CD4-positive, alpha-beta T cell treated with Interleukin-17A for 1 hour (primary cell): ENCODE measurements around the gene PTGS1.
"Not testable (repeated sequence)": the region's sequence is repeated elsewhere in the genome, so short reads cannot be mapped to it uniquely, and the experiment has no call there.

Source experiments
- DNase-seq: peaks from one replicate; pipeline ENCODE4 v3.0.0-alpha.2; 2020

Gene PTGS1

DNA sequence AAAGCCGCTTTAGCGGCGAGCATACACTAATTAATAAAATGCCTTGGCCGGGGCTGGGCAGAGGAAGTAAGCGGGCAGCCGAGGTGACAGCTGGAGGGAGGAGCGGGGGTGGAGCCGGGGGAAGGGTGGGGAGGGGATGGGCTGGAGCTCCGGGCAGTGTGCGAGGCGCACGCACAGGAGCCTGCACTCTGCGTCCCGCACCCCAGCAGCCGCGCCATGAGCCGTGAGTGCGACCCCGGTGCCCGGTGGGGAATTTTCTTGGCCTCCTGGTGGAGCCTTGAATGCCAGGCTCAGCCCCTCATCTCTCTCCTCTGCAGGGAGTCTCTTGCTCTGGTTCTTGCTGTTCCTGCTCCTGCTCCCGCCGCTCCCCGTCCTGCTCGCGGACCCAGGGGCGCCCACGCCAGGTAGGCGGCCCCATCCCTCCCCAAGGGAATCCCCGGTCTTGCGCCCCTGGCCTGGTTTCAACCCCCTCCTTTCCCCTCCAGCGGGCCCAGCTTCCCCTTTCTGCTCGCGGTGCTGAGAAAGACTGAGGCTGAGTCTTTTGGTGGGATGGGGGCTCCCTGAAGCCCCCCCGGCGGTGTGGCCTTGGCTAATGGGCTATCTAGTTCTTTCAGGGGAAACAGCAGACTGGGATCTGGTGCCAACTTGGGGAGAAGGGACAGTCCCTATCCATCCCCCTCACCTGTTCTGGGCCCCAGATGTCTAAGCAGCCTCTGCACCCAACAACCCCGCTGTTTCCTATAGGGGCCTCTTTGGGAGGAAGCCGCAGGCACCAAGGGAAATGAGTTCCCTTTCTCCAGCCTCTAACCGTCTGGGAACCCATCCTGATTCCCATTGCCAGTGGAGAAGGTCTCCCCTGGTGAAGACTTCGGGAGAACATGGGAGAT is at the start of gene PTGS1:
PTGS1 (plus strand) TSS at position 156 of the 887 bp plus-strand sequence; CDS start at position 217, 61 bp downstream.
- peak; percentile 14 for DNase-seq

DNA sequence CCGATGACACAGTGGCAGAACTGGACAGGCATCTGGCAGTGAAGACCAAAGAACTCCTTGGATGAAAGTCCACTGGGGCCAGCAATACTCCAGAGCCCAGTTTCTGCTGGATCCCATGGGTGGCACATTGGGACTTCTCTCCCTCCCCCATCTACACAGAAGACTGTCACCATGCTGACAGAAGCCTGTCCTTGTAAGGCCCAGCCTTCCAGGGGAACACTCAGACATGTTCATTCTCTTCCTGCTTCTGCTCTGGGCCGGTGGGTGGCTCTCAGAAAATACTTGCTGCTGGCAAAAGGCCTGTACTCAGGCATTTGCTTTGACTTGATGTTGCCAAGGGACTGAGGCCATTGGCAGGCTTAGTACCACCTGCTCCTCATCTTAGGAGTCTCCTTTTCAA is 48.3 kb upstream of the PTGS1 start:
- no peak for DNase-seq

DNA sequence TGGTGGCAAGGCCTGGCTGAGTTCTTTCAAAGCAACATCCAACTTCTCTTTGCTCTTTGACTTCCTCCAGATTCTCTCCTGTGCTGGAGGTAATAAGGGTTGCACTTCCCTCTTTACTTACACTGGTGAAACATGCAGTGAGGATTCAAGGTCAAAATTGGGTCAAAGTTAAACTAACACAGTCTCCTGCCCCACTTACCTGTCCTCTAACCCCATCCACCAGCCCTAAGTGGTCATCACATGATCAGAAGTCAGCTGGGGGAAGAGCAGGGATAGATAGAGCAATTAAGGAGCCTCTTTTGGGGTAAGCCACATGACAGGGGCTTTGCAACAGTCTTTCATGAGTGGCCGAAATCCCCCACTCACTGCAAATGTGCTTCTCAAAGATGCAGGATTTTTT is 46.2 kb upstream of the PTGS1 start:
- not testable (repeated sequence) for DNase-seq

DNA sequence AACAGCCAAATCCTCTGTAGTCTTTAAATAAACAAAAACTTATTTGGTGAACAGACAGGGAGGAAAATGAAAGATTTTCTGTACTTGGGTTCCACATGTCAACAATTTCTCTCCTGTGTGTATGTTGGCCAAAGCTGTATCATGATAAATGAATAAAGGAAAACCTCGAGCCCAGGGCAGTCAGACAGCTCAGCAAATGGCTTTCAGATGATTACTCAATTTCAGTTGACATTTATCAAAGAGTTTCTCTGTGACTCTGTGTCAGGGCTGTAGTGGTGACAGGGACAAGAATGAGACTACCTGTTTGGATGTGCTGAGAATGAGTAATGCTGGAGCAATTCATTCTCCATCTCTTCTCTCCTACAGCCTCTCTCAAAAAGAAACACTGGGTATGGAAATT is 45.7 kb upstream of the PTGS1 start:
- no peak for DNase-seq

DNA sequence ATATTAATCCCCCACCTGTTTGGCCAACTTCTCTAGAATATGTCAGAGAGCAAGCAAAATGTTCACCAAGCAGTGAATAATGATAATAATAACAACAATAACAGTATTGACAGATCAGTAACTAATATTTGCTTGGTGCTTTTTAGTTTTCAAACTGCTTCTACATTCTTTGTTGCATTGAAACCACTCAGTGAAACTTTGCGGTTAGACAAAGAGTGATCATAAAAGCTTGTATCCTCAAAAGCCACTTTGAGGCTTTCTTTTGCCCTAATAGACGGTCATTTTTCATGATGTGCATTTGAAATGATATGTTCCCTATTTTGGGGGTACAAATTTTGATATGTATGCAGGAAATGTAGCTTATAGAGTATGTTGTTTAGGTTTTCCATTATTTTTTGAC is 43.6 kb upstream of the PTGS1 start:
- DNase-seq = no peak

DNA sequence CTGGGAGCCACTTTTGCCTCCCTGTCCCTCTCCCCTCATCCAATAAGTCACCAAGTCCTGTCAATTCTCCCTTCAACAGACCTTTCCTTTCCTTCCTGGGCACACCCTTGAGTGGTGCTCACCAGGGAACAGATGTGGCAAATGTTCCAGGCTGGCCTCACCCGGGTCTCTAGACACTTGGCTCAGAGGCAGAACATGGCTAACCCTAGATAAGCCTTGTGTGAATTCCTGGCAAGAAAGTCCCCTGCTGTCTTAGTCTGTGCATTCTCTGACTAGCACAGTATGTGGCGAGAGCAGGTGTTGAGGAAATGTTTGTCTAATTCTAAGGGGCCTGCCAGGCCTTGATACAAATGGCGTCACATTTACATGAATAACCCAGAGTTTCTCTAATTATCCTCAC is 41.2 kb upstream of the PTGS1 start:
- DNase-seq = no peak

DNA sequence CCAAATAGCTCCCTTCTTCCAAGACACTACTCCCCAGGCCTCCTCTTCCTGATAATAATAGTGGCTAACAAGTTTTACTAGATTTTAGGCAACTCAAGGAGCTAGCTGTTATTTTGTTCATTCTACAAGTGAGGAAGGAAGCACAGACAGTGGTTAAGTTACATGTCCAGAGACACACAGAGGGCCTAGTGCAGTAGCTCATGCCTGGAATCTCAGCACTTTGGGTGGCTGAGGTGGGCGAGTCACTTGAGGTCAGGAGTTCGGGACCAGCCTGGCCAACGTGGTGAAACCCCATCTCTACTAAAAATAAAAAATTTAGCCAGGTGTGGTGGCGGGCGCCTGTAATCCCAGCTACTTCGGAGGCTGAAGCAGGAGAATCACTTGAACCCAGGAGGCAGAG is 40.4 kb upstream of the PTGS1 start:
- not testable (repeated sequence) for DNase-seq

DNA sequence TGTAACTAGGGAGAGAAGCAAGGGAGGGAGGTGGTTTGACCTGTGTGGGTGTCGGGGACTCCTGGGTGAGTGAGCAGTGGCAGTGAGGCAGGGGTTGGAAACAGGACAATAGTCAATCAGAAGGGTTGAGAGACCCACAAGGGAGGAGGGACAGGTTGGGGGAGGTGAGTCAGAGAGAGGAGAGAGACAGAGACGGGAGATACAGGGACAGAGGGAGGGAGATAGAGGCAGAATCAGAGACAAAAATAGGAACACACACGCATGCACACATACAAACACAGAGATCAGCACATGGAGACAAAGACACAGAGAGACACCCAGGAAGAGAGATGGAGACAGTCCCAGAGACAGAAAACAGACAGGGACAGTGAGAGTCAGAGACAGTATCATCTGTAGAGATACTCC is 39.3 kb upstream of the PTGS1 start:
- DNase-seq = no peak

DNA sequence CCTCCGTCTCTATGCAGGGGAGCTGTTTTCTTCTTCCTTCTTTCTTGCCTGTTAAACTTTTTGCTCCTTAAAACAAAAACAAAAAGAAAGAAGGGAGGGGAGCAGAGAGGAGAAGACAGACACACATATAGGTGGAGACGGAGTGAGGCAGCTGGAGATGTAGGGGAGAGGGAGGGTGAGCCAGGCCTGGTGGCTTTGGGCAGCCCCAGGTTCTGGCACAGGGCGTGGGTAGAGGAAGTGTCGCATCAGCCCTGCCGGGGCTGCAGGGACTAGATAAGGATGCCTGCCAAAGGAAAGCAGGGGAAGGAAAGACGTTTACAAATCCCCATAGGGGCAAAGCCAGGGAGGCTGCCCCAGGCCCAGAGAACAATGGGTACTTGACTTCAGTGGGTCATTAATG is 38.7 kb upstream of the PTGS1 start:
- no peak for DNase-seq

DNA sequence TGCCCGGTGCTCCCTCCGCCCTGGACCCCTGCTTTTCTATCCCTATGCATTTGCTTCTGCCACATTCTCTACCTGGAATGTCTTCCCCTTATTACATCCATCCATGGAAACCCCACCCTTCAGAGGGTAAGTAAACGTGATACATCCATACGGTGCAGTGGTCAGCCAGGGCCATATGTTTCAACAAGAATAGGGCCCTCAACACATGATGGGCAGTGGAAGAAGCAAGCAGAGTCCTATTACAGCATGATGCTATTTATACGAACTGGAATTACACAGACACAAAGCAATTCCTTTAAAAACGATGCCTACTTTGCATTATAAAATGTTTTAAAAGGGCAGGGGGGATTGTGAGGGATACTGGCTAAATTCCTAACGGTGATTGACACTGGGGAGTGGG is 38.2 kb upstream of the PTGS1 start:
- no peak for DNase-seq

DNA sequence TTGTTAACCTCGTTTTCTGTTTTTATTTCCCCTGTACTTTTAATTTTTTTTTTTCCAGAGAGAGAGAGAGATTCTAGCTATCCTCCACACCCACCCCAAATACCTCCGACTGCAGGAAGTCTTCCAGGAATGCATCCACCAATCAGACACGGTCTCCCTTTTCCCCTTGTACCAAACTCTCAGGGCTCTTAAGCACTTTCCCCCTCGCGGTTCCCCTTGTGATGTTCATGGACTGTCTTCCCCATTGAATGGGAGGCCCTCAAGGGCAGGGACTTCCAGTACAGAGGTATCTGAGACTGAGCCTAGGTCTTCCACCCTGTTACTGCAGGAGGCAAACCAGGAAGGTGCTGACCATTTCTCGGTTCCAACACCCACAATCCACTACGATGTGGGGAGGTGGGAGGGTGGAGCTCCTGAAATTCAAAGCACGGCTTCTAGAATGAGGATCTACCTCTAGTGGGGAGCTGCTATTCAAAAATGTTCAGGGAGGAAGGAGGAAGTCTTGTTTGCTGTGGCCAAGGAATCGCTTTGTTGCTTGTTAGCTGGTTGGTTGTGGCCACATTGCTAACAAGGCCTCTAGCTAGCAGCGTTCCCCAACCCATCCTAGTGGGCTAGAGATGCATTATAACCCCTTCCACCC is 37.5 kb upstream of the PTGS1 start:
- DNase-seq = no peak

DNA sequence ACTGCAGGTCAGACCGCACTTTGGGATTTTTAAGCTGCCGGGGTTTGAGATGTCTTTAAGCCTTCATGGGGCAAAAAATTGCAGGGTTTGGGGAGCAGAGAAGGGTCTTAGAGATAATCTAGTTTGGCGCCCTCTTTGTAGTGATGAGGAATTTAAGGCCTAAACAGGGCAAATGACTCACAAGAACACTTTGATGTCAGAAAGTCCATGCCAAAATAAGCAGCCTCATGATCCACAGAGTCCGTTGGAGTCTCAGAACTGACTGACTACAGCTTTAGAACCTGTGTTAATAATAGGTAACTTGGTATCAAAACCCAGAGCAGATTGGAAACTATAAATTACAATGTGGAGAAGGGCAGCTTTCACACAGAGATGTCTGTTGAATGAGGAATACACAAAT is 35.9 kb upstream of the PTGS1 start:
- DNase-seq = no peak

DNA sequence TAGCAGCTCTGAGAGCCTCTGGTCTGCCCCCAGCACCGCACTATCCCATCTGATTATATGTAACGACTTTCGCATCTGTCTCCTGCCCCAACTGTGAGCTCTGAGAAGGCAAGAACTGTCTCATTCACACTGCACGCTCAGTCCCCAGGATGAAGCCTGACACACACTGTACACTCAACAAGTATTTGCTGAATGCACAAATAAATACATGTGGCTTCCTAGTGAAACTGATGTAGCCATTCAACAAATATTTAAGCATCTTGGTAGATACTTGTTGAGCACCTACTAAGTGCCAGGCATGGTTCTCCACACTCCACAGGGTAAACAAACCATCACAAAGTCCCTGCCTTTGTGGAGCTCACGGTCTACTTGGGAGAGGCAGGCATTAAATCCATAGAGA is 34.6 kb upstream of the PTGS1 start:
- DNase-seq = no peak

DNA sequence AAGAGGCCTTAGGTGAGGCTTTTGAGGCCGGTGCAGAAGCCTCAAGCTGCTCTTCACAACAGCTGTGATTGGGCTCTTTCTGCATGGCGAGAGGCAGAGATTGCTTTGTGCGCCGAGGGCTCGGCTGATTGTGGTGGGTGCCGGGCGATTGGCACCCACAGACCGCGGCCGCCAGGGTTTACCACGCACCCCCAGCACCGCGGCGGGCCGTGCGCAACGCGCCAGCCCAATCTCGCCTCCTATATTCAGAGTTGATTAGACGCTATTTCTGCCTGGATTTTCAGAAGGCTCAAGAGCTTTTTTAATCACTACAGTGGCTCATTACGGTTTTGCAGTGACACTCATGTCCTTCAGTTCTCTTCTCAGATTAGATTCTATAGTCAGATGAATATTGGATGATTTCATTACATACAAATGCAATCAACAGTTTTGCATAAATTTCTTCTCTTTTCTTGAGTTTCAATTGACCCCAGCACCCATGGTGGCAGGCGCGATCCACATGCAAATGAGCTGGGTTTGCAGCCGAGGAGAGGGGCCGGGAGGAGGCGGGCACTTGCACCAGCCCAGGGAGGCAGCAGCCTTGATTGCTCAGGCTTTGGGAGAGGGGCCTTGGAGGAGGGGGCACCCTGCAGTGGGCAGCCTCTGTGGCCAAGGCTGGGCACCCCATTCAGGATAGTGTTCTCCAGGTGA is 33.8 kb upstream of the PTGS1 start:
- DNase-seq = no peak

DNA sequence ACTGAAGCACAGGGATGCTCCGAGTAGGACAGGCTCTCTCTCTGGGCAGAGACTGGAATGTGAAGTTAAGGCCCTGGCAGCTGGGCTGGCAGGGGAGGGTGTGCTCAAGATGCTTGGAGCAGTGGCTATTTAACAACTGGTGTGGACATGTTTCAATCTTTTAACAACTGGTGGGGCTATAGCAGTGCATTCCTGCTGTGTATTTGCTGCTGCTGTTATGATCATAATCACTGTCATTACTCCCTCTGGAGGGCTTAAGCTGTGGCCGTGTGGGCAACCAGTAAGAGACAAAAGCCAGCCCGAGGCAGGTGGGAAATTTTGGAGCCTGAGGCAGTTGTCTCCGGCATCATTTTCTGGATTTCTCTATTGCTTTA is 33.3 kb upstream of the PTGS1 start:
- DNase-seq = no peak

DNA sequence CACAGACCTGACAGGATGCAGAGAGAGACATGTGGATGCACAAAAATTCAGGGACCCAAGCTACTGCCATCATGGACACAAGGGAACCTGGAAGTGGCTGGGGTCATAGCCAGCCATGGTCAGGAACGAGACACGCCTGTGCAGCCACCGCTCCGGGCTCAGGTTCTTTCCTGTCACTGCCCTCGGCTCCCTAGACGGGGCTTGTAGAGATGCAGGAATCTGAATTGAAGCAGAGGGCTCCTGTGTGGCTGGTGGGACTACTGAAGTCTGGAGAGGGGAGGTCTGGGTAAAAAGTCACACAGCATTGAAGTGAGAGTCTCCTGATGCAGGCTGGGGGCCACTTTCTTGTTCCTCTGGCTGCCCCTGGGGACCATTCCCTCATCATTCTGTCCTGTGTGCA is 32.3 kb upstream of the PTGS1 start:
- DNase-seq = no peak

DNA sequence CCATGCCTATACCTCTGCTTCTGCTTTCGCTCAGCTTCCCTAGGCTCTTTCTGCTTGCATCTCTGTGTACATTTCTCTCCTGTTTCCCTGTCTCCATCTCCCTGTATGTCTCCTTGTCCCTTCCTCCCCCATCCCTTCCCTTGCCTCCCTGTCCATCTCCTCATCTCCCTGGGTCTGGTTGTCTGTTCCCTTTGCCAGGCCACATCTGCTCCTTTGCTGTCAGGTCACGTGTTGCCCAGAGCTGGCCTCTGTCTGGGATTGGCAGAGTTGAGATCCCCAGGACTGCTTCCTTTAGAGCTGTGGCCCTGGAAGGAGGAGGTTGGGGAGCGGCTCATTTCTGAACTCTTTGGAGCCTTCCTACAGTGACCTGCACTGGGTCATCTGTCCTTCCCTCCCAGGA is 31.8 kb upstream of the PTGS1 start:
- DNase-seq = no peak

DNA sequence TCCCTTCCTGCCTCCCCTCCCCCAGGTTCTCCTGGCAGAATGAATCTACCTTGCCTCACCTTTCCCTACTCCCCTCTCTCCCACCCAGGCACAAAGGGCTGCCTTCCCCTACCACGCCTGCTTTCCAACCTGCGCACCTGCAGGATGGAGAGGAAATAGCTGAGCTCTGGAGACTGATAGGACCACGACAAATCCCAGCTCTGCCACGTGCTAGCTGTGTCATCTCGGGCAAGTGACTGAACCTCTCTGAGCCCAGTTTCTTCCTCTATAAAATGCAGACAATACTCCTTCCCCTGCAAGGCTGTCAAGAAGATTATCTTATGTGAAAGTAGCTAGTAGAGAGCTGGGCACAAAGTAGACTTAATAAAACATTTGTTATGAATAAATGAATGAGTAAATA is 31.2 kb upstream of the PTGS1 start:
- no peak for DNase-seq

DNA sequence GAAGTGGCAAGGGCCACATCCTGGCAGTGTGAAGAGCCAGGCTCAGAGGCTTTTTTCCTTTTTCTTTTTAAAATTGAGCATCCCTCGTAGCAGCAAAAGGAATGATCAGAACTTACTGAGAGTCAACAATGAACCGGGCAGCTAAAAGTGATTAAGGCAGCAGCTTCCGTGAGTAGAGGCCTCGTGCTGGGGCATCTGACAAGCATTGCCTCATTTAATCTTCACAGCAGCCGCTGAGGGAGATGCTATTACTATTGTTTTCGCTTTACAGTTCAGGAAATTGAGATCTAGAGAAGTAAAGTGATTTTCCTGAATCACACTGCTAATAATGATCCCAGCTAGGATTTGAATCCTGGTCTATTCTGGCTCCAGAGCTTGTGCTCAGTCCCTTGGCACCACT is 30.7 kb upstream of the PTGS1 start:
- no peak for DNase-seq

DNA sequence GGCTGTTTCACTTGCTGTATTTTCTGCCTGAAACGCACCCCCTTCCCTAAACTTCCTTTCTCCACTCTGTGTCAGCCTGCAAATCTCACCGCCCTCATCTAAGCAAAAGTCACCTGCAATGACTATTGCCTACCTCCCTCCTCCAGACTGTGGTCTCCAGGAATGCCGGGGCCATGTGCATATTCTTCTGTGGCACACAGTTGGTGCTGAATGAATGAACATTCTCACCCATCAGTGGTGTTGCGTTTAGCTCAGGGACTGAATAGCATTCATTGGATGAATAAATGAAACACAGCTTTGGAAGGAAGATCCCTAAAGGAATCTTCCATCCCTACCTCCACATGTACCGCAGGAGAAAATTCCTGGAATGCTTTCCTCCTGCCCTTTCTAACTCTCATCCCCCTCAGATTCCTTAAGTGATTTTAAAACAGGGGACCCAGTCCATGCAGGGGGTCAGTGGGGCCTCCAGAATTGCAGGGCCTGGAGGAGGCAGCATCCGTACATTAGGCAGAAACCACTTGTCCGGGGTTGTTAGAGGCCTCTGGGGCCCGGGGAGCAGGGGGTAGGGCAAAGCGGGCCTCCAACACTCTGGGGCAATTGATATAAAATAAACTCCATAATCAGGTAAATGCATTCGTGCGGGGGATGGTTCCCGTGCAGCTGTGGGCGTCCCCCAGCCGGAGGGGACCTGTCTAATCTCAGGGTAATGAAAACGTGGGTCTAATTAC is 28.3 kb upstream of the PTGS1 start:
- DNase-seq = no peak

DNA sequence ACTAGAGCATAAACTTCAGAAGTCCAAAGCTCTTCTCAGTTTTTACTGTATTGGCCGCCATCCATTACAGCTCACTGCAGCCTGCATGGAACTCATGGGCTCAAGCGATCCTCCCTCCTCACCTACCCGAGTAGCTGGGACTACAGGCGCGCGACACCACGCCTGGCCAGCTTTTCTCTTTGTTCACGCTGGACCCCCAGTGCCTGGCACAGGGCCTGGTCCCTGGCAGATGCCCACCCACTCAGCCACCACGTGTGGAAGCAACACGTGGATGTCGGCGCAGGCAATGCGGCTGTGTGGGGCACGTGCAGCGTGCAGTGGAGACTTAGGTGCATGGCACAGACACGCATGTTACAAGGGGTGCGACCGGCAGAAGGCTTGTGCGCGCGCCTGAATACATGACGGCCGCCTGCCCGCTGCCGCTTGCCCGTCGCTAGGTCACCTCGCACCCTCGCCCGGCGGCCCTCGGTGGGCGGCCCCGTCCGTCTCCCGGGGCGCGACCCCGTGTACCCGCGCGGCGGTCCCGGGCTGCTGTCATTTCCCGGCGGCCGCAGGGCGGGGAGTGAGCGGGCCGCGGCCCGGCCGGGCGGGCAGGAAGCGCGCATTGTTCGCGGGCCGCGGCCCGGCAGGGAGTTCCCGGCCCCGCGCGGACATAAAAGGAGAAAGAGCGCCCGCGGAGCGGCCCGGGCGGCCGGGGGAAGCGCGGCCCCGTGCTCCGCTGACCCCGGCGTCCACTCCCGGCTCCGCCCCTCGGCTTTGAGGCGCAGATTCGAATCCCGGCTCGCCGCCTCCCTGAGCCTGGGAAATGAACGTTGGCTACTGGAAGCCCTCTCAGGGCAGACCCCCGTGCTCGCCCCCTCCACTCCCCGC is 24.1 kb upstream of the PTGS1 start:
- DNase-seq = no peak
